GM12872 (cell line): Measurements from ENCODE around the gene LACC1.

ENCODE experiments used
- CTCF ChIP-seq: IDR thresholded peaks from 3 replicates; pipeline ENCODE4 v1.5.1; 2011; ENCODE audit warnings: low read depth, mild to moderate bottlenecking, low read length, moderate library complexity; ENCODE audit not compliant: insufficient read depth

The LACC1 gene

DNA sequence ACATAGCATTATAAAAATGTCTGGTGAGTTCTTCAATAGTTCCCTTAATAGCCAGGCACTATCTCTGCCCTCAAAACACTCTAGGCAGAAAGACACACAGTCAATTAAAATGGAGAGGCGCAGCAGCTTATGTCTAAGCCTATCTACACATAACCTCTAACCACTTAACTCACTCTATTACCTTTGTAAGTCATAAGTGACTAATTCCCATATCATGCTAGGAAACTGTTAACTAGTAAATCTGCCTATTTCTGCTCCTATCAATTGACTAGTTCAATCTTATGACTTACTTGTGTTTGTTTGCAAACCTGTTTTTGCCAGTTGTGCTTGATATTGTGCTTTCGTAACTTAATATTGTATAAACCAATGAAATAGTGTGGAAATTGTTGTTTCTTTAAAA lies 3.3 kb upstream of the LACC1 start:
- TF ChIP-seq CTCF = no peak

- no peak for TF ChIP-seq CTCF
Observed at GRCh38 chr13:43877326-43877725, 2.4 kb upstream of the LACC1 start.

DNA sequence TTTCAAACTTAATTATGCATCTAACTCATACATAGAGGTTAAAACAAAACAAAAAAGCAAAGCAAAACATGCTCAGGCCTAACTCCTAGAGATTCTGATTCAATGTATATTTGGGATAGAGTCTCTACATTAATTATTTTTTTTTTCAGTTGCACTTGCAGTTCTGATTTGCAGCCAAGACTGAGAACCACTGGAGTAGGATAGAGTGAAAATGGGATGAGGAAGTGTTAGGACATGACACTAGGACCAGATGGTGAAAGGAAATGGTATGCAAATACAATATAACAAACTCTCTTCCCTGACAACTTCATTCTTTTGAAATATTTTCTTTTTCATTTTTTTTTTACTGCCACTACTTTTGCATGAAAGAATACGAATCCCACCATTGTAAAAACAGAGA lies 1.9 kb upstream of the LACC1 start:
- TF ChIP-seq CTCF = no peak

DNA sequence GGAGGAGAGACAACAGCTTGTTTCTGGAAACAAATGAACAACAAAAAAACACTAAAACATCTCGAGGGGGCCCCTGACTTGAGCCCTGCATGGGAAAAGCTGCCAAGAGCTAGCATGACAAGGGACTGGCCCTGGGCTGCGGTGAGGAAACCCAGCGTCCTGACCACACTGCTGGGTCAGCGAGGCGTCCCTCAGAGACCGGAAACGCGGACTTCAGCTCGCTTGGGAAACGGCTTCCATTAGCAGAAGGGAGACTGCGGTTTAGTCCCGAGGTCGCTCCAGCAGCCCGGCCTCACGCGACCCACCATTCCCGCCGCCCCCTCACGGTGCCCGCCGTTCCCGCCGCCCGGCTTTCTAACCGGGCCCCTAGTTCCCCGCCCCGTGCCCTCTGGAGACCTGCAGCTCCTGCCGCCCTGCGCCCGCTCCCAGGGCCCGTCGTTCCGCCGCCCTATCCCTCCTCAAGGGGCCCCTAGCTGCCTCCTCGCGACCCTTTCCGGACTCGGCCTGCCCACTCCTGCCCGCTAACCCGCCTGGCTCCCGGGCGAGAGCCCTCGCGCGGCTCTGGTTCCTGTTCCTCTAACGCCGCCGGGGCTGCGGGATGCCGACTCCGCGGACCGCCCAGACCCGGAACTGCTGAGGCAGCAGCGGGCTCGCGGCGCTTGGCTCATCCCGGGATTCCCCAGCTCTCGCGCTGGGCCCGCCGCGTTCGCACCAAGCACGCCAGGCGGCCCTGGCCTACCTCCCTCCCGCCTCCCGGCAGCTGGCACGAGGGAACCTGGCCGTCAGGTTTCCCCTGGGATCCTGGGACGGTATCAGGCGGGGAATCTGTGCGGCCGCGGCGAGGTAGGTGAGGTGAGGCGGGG lies 581 bp upstream of the LACC1 start, which contains the start of gene CCDC122:
Gene CCDC122, minus strand, starts transcription at position 849 of the 863 bp plus-strand sequence. CDS start 10,364 bp downstream, outside the sequence.
- TF ChIP-seq CTCF = no peak

DNA sequence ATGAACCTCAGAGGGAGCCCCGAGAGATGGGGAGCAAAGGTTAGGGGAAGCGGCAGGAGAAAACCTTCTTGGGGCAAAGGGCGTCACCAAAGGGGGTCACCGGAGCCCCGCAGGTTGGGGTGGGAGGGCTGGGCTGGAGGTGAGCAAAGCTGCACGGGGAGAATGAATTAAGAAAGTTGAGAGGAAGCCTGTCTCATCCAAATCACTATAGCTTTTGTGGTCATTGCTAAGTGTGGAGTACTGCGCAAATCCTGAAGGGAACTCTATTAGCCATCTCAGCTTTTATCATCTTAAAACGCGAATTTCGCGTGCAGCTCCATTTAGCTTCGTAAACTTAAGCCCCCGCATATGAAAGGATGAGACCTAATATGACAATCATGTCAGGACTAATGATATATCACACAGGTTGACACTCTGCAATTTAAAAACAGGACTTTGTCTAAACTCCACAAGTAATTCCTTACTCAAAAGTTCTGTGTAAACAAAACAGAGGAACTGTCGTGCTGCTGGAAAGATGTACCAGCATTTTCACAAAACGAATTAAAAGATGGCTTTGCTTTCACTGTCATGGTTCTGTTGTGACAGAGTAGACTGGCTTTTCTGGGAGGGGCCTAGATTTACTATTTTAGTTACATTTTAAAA lies 631 bp downstream of the LACC1 start:
- no peak for TF ChIP-seq CTCF

DNA sequence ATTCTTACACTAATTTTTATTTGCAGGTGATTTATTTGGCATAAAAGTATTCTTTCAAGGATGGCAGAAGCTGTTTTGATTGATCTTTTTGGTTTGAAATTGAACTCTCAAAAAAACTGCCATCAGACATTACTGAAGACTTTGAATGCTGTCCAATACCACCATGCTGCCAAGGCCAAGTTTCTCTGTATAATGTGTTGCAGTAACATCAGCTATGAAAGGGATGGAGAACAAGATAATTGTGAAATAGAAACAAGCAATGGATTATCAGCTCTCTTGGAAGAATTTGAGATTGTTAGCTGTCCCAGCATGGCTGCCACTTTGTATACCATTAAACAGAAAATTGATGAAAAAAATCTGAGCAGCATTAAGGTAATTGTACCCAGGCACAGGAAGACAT lies 1.2 kb downstream of the LACC1 start:
- TF ChIP-seq CTCF = no peak

DNA sequence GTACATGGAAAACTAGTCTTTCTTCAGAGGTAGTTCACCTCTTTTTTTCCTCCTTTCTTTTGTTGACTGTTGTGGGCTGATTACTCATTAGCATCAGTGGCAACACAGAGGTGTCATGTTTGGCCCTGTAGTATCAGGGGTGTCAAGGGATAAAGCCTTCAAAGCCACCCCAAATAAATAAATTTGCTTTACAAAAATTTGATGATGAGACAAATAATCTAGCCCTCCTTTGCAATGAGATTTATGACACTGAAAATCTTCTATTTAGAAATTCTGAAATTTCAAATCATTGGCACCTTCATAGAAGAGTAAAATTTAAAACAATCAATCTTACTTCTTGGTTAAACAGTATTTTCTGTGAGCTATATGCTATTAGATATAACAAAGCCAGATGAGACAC lies 1.9 kb downstream of the LACC1 start:
- TF ChIP-seq CTCF = no peak
